GM19455 (cell line): ENCODE data around the gene C3orf22.

Experiments
- ATAC-seq: cut with Tn5 transposase; IDR thresholded peaks from one replicate; pipeline ENCODE4 v1.9.1; 2021; ENCODE audit not compliant: unreplicated experiment

C3orf22 gene

DNA sequence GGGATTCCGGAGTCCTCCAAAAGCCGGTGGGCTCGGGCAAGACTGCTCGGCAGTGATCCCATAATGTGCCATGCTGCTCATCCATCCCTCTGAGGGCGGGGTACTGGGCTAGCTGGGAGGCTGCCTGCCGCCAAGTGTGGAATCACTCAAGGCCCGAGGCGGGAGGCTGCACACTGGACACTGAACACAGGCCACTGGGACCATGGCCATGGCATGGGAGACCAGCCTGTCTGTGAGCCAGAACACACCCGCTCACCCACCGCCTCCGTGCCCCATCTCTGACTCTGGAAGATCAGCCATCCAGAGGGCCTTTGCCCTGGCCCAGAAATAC is 1.4 kb downstream of the C3orf22 start:
- ATAC-seq = no peak

DNA sequence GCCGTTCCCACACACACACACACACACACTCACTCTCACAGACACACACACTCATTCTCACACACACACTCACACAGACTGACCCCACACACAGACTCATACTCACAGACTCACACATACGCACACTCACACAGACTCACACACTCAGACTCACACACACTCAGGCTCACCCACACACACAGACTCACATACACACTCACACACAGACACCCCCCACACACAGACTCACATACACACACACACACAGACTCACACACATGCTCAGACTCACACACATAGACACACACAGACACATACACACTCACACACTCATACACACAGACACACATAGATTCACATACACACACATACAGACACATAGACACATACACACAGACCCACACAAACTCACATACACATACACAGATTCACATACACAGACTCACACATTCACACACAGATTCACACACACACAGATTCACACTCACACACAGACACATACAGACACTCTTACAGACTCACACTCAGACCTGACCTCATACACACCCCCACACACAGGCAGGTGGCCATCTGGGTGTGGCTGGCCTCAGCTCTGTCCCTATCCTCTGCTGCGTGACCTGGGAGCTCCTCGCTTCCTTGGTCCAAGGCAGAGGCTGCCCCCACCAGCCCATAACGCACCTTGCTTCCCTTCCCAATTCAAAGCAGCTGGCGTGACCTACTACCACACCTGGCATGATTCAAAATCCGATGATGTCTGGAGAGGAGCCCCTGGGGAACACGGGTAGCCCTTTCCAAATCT is 1.9 kb downstream of the C3orf22 start:
- no peak for ATAC-seq

DNA sequence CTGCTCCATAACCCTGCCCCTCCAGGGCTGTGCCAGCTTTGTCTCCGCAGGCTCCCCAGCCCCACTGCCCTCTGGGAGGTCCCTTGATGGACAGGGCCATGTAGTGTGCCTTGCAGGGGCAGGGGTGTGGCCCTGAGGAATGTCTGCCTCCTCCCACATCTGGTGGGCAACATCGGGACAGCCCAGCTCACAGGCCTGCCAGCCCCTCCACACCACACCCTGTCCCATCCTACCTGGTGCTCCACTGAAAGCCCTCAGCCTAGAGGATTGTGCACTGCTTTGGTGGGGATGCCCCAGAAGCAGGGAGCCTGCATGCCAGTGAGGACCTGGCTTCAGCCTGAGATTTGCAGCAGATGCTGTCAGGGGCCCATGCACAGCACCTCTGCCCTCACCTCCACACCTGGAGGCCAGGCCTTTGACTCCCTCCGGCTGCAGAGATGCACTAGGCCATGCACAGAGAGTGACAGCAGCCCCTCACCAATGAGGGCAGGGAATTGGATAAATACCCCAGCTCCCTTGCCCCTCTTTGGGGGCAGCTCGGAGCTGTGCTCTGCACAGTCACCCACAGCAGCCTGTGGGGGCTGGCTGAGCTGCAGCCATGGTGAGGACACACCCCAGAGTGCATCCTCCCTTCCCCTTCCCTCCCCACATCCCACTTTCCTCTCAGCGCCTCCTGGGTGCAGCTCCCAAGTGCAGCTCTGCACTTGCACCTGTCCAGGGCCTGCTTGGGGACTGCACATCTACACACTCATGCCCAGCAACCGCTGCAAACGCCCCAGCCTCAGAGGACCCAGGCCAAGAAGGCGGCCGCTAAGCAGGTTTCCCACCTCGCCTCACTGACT is 2.7 kb downstream of the C3orf22 start:
- ATAC-seq = no peak

DNA sequence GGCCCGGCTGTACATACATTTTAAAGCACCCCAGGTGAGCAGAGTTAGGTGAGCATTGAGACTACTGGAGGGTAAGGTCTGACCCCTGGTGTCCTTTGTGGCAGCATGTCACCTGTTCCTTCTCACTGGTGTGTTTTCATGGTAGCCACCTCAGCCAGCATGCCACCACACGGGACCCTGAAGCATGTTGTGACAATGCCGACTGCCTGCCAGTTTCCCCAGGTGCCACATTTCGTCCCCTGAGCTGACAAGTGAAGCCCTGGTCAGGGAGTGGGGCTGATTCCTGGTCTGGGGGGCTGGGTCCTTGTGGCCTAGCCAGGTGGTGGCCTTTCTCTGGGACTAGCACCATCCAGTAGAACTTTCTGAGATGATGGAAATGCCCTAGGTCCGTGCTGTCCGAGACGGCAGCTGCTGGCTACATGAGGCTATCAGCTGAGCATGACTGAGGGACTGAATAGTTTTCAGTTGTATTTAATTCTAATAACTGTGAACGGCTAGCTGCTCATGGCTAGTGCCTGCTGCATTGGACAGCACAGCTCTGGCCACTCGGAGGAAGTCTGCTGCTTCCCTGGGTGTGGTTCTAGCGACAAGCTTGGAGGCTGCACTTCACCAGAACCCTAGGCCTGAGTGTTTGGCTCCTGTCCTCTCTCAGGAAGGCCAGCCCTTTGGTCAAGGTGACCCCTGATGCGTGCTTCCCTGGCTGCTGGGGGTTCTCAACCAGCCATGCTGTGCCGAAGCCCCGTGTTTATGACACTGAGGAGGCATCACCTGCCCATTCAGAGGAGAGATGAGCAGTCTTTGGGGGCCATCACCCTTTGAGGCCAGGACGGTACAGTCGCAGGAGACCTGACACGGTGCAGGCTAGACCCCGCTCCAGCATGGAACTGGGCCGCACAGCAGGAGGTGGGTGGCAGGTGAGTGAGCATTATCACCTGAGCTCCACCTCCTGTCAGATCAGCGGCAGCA is 3.9 kb downstream of the C3orf22 start:
- ATAC-seq = no peak

DNA sequence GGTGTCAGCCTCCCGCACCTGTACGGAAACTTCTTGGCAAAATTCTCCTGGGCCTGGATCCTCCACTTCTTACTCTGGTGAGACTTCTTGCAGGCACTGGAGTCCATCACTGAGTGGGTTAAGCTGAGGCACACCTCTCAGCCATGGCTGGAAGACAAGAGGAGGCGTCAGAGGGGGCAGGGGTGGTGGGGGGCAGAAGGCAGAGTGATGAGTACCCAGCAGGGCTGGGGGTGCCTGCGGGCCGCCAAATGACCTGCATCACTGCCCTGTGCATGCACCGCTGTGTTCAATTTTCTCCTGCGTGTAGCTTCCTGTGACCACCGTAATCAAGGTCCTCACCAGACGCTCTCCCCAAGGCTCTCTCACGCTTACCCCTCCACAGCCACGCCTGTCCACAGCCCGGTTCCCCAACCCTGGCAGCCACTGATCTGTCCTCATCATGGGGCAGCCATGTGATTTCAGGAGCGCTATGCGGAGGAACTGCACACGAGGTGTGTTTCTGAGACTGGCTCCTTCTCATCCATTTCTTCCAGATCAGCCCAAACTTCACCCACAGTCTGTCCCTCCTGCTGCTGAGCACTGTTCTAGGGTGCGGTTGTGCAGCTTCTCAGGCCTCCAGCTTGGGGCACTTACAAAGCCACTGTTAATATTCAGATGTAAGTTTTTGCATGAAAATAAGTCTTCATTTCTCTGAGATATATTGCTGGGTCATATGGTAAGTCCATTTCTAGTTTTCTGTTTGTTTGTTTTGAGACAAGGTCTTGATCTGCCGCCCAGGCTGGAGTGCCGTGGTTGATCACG is 5.2 kb downstream of the C3orf22 start:
- ATAC-seq = no peak

DNA sequence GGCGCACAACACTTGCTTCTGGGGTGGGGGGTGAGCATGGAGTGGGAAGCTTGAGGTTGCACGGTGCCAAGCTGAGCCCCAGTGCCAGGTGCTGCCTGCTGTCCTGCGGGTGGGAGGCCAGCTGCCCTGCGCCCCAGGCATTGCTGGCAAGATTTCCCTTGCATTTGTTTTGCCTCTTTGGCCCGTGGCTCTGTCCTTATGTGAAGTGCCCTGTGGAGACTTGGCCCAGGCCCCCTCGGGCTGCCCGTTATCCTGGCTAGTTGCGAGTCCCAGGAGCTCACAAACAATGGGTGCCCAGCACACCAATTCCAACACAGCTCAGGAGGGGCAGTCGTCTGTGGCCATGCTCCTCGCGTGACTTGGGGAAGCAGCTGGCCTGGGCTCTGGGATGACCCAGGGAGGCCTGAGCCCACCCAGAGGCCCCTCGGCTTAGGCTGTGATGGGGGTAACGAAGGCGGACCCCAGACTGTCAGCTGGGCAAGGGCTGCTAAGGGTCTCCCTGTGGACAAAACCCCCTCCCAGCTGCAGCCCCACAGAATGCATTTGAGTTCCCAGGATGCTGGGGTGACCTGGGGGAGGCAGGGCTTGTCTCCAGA is 5.9 kb downstream of the C3orf22 start:
- no peak for ATAC-seq

DNA sequence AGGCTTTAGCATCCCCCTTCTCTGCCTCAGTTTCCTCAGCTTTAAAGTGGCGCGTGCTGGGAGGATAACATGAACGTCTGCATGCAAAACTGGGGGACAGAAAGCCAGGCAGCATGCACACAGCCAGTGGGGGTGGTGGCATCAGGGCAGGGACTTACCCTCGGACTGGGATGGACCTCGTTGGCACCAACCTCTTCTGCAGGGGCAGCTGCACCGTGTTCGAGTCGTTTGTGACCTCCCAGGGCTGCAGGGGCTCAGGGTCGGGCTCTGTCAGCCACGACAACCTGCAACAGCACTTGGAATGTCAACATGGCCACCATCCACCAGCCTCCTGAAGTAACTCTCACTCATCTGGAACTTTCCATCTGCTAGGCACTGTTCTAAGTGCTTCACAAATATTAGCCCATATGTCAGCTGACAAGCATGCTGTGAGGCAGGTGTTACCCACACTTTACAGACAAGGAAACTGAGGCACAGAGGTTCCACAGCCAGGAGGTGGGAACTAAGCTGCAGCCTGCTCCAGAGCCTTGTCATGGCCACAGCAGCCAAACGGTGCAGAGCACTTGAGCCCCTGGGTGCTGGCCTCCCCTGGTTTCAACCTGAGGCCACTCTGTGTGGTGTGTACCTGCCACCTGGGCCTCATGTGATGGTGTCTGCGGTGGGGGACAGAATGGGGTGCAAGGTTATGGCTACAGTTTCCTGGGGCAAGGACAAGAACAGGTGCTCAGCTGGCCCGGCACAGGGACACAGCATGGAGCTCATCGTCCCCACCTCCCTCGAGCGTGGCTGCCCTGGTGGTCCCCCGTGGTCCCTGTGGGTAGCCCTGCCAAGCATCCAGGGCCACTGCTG is 6.7 kb downstream of the C3orf22 start:
- ATAC-seq = no peak

DNA sequence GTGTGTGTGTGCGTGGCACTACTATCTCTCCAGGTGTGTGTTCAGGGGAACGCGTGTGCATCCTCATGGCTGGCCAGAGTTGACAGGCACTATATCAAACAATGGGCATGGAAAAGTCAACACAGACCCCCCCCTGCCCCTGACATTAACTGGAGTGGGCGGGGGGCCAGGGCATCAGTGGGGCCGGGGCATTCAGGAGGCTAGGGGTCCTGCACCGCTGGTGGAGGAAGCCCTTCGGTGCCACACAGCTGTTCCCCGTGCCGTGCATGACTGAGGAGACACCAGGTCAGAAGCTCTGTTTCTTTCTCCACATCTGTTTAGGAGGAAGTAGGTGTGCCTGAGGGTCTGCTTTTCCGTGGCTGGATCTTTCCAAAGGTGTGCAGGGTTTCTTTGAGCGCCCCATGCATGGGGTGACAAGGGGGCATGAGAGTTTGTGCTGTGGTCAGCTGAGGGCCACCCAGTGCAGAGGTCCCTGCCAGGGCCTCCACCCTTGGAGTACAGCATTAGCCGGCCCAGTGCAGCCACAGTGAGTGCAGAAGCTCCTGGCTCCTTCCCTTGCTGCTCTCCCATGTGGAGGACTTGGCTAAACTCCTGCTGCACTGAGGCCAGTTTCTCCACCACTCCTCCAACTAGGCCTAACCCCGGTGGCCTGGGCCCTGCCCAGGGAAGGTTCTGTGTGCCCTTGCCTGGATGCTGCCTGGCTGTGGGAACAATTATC is 7.5 kb downstream of the C3orf22 start:
- no peak for ATAC-seq

DNA sequence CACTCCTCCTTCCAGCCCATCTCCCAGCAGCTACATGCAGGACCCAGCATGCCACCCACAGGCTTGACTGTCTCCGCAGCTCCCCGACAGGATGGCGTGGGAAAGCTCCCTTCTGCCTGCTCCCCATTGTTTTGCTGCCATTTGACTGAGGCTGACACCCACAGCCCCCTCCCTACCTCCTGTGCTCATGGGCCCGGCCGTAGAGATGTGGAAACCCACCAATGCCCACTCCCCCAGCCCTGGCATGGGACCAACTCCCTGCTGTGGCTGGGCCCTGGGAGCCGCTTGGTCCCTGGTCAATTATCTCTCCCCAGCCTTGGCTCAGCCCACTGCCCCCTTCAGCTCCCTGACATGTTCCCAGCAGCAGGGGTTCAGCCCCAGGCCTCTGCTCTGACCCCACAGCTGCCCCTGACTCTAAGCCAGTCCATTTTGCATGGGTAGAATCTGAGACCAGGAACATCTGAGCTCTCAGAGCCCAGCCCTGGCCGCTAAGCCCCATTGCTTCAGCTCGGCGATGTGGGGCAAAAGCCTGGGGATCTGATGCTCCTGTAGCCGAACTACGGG is 8.2 kb downstream of the C3orf22 start:
- no peak for ATAC-seq

DNA sequence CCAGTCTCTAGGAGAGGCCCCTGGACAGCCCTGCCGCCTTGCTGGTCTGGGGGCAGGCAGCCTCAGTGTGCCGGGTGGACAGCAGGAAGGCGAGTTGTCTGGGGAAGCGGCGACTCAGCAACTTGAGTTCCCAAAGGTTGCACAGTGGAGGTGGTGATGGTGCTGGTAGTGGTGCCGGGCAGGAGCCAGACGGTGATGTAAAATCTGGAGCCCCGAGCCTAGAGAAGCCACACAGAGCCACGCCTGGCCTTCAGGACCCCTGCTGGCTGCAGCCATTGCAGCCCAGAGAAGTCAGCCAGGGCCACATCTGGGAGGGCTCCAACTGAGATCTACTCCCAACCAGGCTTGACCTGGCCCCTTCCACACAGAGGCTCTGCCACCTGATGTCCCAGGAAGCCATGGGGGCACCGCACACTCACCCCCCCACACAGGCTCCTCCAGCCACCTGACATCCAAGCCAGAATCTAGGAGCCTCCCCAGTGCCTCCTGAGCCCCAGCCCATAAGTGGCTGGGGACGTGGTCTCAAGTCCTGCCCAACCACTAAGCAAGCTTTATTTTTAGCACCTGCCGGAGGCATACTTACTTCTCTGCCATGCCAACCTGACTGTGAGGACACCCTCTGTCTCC is 8.8 kb downstream of the C3orf22 start:
- no peak for ATAC-seq

DNA sequence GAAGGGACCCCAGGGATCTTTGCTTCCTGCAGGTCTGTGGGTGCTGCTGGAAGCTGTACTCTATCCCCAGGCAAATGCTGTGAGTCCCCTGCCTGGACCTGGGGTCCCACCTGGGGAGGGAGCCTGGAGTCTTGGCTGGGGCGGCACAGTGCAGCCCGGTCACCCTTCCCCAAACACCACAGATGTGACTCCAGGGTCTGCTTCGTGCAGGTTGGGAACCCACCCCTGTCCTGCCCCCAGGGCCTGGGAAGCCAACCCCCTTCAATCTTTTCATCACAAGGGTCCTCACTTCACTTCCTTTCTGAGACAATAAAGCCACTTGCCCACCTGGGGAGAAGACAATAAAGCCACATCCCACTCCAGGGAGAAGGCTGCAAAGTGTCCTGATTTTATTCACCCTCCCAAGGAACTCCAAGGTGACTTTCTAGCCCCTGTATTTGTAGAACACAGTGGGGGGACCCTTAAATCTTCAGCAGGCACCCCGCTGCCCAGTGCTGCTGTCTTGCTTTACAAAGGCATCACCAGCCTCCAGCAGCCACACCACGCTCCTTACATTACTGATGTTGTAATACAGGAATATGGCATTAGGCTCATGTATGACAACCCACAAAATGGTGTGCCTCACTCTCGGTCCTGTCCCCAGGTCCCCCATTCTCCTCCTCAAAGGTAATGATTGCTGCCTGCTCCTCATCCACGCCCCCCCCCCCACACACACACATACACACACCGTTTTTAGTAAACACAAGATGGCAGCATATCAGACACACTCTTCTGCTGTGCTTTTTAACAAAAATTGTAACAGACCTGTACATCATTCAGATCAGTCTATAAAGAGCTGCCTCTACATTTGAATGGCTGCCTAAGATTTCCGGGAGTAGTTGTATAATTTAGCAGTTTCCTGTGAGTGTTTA is 9.9 kb downstream of the C3orf22 start:
- no peak for ATAC-seq

DNA sequence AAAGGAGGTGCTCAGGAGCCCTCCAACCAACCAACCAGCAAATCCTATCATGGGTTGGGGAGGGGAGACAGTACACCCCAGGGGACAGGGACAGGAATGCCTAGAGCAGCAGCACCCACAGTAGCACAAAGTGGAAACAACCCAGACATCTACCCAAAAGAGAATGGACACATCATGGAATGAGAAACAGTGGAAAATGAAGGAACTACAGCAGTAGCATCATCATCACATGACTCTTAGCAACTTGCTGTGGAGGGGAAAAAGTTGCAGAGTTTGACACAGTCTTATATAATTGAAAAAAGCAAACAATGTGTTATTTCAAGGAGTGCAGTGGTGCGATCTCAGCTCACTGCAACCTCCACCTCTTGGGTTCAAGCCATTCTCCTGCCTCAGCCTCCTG is 11.0 kb downstream of the C3orf22 start:
- ATAC-seq = no peak

DNA sequence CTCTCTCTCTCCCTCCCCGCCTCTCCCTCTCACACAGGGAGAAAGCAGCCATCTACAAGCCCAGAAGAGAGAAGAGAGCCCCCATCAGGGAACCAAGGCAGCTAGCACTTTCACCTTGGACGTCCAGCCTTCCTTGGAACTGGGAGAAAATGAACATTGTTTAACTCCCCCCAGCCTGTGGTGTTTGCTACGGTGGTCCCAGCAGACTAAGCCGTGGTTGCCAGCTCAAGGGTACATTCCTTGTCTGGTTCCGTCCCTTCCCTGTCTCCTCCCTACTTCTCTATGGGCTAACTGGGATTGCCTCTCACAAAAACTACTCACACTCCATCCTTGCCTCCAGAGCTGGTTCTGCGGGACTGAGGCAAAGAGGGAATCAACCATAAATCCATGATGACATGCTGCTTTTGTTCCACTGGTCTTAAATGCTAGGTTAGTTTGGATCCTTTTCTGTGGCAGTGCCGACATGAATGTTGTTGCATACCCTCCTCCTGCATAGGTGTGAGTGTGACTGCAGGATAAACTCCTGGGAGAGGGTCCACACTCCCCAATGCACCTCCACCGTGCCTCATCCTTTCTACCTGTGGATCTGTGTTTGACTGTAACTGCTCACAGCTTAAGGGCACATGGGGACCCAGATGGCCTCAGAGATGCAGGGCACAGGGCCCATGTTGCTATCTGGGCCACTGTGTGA is 12.0 kb downstream of the C3orf22 start:
- ATAC-seq = no peak

DNA sequence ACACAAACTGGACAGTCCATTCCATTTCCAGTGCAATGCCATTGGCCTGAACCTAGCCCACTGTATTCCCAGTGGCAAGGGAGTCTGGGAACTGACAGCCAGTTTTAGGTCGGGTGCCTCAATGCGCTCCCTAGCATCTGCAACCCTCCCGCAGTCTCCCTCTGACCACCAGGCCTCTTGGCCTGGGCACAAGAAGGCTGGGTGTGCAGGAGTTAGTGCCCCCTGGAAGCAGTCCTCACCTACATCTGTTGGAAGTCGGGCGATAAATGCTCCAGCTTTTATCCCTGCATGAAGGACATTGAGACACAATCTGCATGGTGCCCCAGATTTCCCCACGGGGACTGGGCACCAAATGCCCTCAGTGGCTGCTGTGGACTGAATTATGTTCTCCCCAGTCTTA is 12.7 kb downstream of the C3orf22 start:
- ATAC-seq = no peak

DNA sequence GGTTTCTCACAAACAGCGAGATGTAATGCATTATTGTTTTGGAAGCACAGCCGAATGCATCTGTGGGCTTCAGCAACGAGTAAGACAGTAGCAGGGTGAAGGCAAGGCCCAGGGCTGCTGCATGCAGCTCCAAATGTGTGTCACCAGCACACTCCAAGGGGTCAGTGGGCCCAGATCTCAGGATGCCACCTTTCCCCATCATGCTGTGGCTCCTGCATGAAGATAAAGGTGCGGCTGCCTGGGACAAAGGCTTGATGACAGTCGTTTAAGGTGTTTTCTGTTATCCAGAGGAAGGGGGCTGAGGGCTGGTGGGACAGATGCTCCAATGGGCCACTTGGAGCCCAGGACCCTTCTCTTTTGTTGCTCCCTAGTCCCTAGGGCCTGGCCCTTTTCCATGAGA is 13.2 kb downstream of the C3orf22 start:
- no peak for ATAC-seq

DNA sequence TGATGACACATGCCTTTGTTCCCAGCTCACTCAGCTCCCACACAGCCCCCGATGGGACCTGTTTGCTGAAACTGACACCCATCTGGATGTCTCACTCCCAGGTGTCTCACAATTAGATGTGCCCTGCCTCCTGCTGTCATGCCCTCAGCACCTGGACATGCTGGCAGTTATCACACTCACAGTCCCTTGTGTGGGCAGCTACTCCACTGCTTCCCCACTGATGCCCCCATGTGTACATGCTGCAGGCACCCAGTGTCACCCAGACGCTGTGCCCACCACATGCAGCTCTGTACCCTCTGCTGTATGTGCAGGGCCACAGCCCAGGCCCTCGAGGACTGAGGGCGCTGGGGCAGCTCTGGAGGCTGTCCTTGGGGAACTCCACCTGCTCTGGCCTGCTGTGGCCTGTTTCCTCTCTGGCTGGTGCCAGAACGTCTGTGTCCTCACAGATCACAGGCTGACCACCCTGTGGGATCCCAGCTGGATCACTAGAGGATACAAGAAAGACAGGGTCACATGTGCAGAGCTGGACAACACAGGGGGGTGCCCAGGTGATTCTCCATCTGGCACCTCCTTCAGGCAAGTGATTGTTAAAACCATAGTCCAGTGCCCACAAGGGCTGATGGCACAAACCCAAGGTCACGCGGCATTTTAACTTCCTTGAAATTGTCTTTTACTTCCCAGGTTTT is 14.0 kb downstream of the C3orf22 start:
- no peak for ATAC-seq
